Measurements from ENCODE around the gene PDLIM5.
"Not testable (repeated sequence)": the region's sequence is repeated elsewhere in the genome, so short reads cannot be mapped to it uniquely, and the experiment has no call there.

The PDLIM5 gene

GRCh38 chr4:94650690-94651089, 198.9 kb downstream of the PDLIM5 start:
- Histone ChIP-seq H3K27ac (ENCODE audit: low read depth, low read length) (no peak overlapping the region), H3K79me2 (ENCODE audit: control insufficient read depth, insufficient read depth, low read length) (no peaks in the 10 kb centered on the region), H3K4me2 (ENCODE audit: low read length) (no peak overlapping the region), H2BK5ac (ENCODE audit: low read length) (no peak overlapping the region), H4K5ac (ENCODE audit: low read length) (no peak overlapping the region), H3K4me1 (ENCODE audit: control insufficient read depth, low read depth, low read length) (no peaks in the 10 kb centered on the region), H3K18ac (ENCODE audit: low read length) (no peak overlapping the region), H3K23ac (ENCODE audit: low read length) (no peak overlapping the region), H2BK15ac (replicated peaks; ENCODE audit: low read depth) (no peak overlapping the region), H2AK5ac (ENCODE audit: low read length) (no peak overlapping the region), H3K4ac (ENCODE audit: low read depth, low read length) (no peak overlapping the region), H3K36me3 (ENCODE audit: control insufficient read depth, insufficient read depth, low read length) (no peaks in the 10 kb centered on the region), H3K79me1 (ENCODE audit: low read length) (no peaks in the 10 kb centered on the region), H3K4me3 (ENCODE audit: low read length) (no peak overlapping the region), H4K8ac (ENCODE audit: low read depth, low read length) (no peak overlapping the region), H3K9ac (ENCODE audit: low read length) (no peak overlapping the region), H3K27me3 (ENCODE audit: insufficient read depth, low read length, poor library complexity) (no peaks in the 10 kb centered on the region), H2BK120ac (ENCODE audit: low read depth, low read length) (no peak overlapping the region), H3K56ac (ENCODE audit: low read length) (no peak overlapping the region)
- DNase-seq: peak; percentile 40
- no CpG with 5 or more reads among the region's 3 CpGs for WGBS (ENCODE audit: extremely low coverage, insufficient coverage, low lambda C conversion rate)

DNA sequence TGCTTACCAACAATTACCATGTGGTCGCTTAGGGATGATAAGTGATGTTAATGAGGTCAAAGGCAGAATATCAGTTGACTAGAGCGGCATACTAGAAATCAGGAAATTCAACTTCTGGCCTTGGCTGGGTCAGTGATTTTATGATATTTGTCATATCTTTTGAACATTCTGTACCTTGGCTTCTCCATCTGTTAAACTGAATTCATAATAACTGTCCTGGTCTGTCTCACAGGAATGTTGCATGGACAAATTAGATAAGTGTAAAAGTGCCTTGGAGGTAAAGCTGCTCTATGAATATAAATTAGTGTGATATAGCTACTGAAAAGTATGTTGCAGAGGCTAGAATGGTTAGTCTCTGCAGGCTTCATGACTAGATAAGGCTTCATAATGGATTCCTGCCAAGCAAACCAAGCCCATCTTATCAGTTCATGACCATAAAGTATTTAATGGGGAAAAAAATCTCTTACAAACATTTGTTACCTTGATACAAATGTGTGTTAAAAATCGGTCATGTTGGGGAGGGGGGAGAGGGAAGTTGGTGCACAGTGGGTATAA, 201.4 kb downstream of the PDLIM5 start:
- H2BK15ac ChIP-seq (replicated peaks; ENCODE audit: low read depth): no peak overlapping the region
- H3K79me2 ChIP-seq (ENCODE audit: control insufficient read depth, insufficient read depth, low read length): no peaks in the 10 kb centered on the region
- no peak overlapping the region for H3K4me2 ChIP-seq (ENCODE audit: low read length)
- no CpG with 5 or more reads among the region's 3 CpGs for WGBS (ENCODE audit: extremely low coverage, insufficient coverage, low lambda C conversion rate)
- H3K23ac ChIP-seq (ENCODE audit: low read length): no peak overlapping the region
- H3K36me3 ChIP-seq (ENCODE audit: control insufficient read depth, insufficient read depth, low read length): no peaks in the 10 kb centered on the region
- H3K4me1 ChIP-seq (ENCODE audit: control insufficient read depth, low read depth, low read length): no peaks in the 10 kb centered on the region
- no peak overlapping the region for H4K8ac ChIP-seq (ENCODE audit: low read depth, low read length)
- H3K56ac ChIP-seq (ENCODE audit: low read length): no peak overlapping the region
- H3K4ac ChIP-seq (ENCODE audit: low read depth, low read length): no peak overlapping the region
- no peak overlapping the region for H3K9ac ChIP-seq (ENCODE audit: low read length)
- no peak overlapping the region for H2BK5ac ChIP-seq (ENCODE audit: low read length)
- no peak overlapping the region for H2BK120ac ChIP-seq (ENCODE audit: low read depth, low read length)
- H2AK5ac ChIP-seq (ENCODE audit: low read length): no peak overlapping the region
- DNase-seq: peak; percentile 12
- no peak overlapping the region for H3K27ac ChIP-seq (ENCODE audit: low read depth, low read length)
- H4K5ac ChIP-seq (ENCODE audit: low read length): no peak overlapping the region
- no peaks in the 10 kb centered on the region for H3K79me1 ChIP-seq (ENCODE audit: low read length)
- no peak overlapping the region for H3K4me3 ChIP-seq (ENCODE audit: low read length)
- no peak overlapping the region for H3K18ac ChIP-seq (ENCODE audit: low read length)
- no peaks in the 10 kb centered on the region for H3K27me3 ChIP-seq (ENCODE audit: insufficient read depth, low read length, poor library complexity)

DNA sequence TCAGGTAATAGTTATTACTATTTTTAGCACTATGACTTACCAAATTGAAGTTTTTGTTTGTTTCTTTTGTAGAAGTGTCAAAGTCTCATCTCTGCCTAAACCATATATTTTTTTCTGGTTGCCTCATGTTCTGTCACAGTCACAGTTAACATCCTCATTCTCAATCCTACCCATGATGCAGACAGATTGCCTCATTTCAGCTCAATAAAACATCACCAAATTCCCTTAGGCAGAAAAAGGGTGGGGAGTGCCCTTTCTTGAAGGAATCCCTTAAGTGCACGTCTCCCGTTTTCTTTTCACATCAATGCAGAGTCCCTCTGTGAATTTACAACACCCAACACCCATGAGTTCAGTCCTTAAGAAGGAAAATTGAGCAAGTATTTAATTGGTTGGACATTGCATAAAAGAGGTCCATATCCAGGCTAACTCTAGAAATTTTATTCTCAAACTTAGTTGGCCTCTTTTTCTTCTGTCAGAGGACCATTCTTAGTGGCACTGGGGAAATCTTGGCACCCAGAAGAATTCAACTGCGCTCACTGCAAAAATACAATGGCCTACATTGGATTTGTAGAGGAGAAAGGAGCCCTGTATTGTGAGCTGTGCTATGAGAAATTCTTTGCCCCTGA, 202.4 kb downstream of the PDLIM5 start:
- H2BK15ac ChIP-seq (replicated peaks; ENCODE audit: low read depth): no peak overlapping the region
- no peak overlapping the region for H4K5ac ChIP-seq (ENCODE audit: low read length)
- H3K79me1 ChIP-seq (ENCODE audit: low read length): no peaks in the 10 kb centered on the region
- no peak overlapping the region for H3K18ac ChIP-seq (ENCODE audit: low read length)
- H2BK5ac ChIP-seq (ENCODE audit: low read length): no peak overlapping the region
- no peak overlapping the region for H3K56ac ChIP-seq (ENCODE audit: low read length)
- peak; percentile 6 for DNase-seq
- H4K8ac ChIP-seq (ENCODE audit: low read depth, low read length): no peak overlapping the region
- H3K9ac ChIP-seq (ENCODE audit: low read length): no peak overlapping the region
- no peak overlapping the region for H3K4ac ChIP-seq (ENCODE audit: low read depth, low read length)
- H2AK5ac ChIP-seq (ENCODE audit: low read length): no peak overlapping the region
- H3K79me2 ChIP-seq (ENCODE audit: control insufficient read depth, insufficient read depth, low read length): no peaks in the 10 kb centered on the region
- no peak overlapping the region for H3K4me2 ChIP-seq (ENCODE audit: low read length)
- no peak overlapping the region for H3K4me3 ChIP-seq (ENCODE audit: low read length)
- no peaks in the 10 kb centered on the region for H3K27me3 ChIP-seq (ENCODE audit: insufficient read depth, low read length, poor library complexity)
- no peaks in the 10 kb centered on the region for H3K36me3 ChIP-seq (ENCODE audit: control insufficient read depth, insufficient read depth, low read length)
- WGBS (ENCODE audit: extremely low coverage, insufficient coverage, low lambda C conversion rate): no CpG with 5 or more reads among the region's 3 CpGs
- H3K23ac ChIP-seq (ENCODE audit: low read length): no peak overlapping the region
- no peak overlapping the region for H2BK120ac ChIP-seq (ENCODE audit: low read depth, low read length)
- no peaks in the 10 kb centered on the region for H3K4me1 ChIP-seq (ENCODE audit: control insufficient read depth, low read depth, low read length)
- H3K27ac ChIP-seq (ENCODE audit: low read depth, low read length): no peak overlapping the region

- no peak overlapping the region for H3K18ac ChIP-seq (ENCODE audit: low read length)
- no peak overlapping the region for H3K4ac ChIP-seq (ENCODE audit: low read depth, low read length)
- no peak overlapping the region for H2AK5ac ChIP-seq (ENCODE audit: low read length)
- H3K27me3 ChIP-seq (ENCODE audit: insufficient read depth, low read length, poor library complexity): no peaks in the 10 kb centered on the region
- DNase-seq: no peak
- H2BK120ac ChIP-seq (ENCODE audit: low read depth, low read length): no peak overlapping the region
- H3K36me3 ChIP-seq (ENCODE audit: control insufficient read depth, insufficient read depth, low read length): no peaks in the 10 kb centered on the region
- no peak overlapping the region for H2BK5ac ChIP-seq (ENCODE audit: low read length)
- H4K8ac ChIP-seq (ENCODE audit: low read depth, low read length): no peak overlapping the region
- no peaks in the 10 kb centered on the region for H3K4me1 ChIP-seq (ENCODE audit: control insufficient read depth, low read depth, low read length)
- H3K4me2 ChIP-seq (ENCODE audit: low read length): no peak overlapping the region
- H3K23ac ChIP-seq (ENCODE audit: low read length): no peak overlapping the region
- no peaks in the 10 kb centered on the region for H3K79me1 ChIP-seq (ENCODE audit: low read length)
- no peak overlapping the region for H3K56ac ChIP-seq (ENCODE audit: low read length)
- no peaks in the 10 kb centered on the region for H3K79me2 ChIP-seq (ENCODE audit: control insufficient read depth, insufficient read depth, low read length)
- no peak overlapping the region for H2BK15ac ChIP-seq (replicated peaks; ENCODE audit: low read depth)
- no peak overlapping the region for H4K5ac ChIP-seq (ENCODE audit: low read length)
- H3K27ac ChIP-seq (ENCODE audit: low read depth, low read length): no peak overlapping the region
- WGBS (ENCODE audit: extremely low coverage, insufficient coverage, low lambda C conversion rate): no CpG with 5 or more reads among the region's 3 CpGs
- no peak overlapping the region for H3K9ac ChIP-seq (ENCODE audit: low read length)
- no peak overlapping the region for H3K4me3 ChIP-seq (ENCODE audit: low read length)
Measured at GRCh38 chr4:94654714-94655113, 203.0 kb downstream of the PDLIM5 start.

DNA sequence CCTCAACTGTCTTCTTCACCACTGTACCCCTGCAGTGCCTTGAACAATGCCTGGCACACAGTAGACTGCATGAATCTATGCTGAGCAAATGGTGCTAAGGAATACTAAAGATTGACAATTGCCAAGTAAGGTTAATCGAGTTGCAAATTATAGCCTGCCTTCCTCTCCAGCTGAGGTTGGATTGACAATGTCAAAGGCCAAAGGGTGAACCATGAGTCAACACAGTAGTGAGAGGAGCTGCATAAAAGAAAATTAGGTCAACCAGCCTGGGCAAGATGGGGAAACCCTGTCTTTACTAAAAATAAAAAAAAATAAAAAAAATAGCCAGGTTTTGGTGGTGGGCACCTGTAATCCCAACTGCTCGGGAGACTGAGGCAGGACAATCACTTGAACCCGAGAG, 208.9 kb downstream of the PDLIM5 start:
- DNase-seq: no peak
- no CpG with 5 or more reads among the region's 3 CpGs for WGBS (ENCODE audit: extremely low coverage, insufficient coverage, low lambda C conversion rate)
- no peak overlapping the region for H3K18ac ChIP-seq (ENCODE audit: low read length)
- H3K27ac ChIP-seq (ENCODE audit: low read depth, low read length): no peak overlapping the region
- H3K9ac ChIP-seq (ENCODE audit: low read length): no peak overlapping the region
- no peak overlapping the region for H3K4ac ChIP-seq (ENCODE audit: low read depth, low read length)
- H3K27me3 ChIP-seq (ENCODE audit: insufficient read depth, low read length, poor library complexity): no peaks in the 10 kb centered on the region
- no peaks in the 10 kb centered on the region for H3K79me2 ChIP-seq (ENCODE audit: control insufficient read depth, insufficient read depth, low read length)
- H2AK5ac ChIP-seq (ENCODE audit: low read length): no peak overlapping the region
- H3K36me3 ChIP-seq (ENCODE audit: control insufficient read depth, insufficient read depth, low read length): no peaks in the 10 kb centered on the region
- no peak overlapping the region for H2BK120ac ChIP-seq (ENCODE audit: low read depth, low read length)
- H3K4me3 ChIP-seq (ENCODE audit: low read length): no peak overlapping the region
- H3K56ac ChIP-seq (ENCODE audit: low read length): no peak overlapping the region
- no peak overlapping the region for H3K4me2 ChIP-seq (ENCODE audit: low read length)
- no peak overlapping the region for H3K23ac ChIP-seq (ENCODE audit: low read length)
- no peak overlapping the region for H4K8ac ChIP-seq (ENCODE audit: low read depth, low read length)
- H2BK15ac ChIP-seq (replicated peaks; ENCODE audit: low read depth): no peak overlapping the region
- H3K79me1 ChIP-seq (ENCODE audit: low read length): no peaks in the 10 kb centered on the region
- H4K5ac ChIP-seq (ENCODE audit: low read length): no peak overlapping the region
- no peak overlapping the region for H2BK5ac ChIP-seq (ENCODE audit: low read length)
- no peaks in the 10 kb centered on the region for H3K4me1 ChIP-seq (ENCODE audit: control insufficient read depth, low read depth, low read length)

GRCh38 chr4:94665021-94665420, 213.3 kb downstream of the PDLIM5 start:
- not testable (repeated sequence) for H3K27me3 ChIP-seq (ENCODE audit: insufficient read depth, low read length, poor library complexity); H3K4ac ChIP-seq (ENCODE audit: low read depth, low read length); H2BK15ac ChIP-seq (replicated peaks; ENCODE audit: low read depth); H3K79me1 ChIP-seq (ENCODE audit: low read length); H4K8ac ChIP-seq (ENCODE audit: low read depth, low read length); H3K4me1 ChIP-seq (ENCODE audit: control insufficient read depth, low read depth, low read length); H3K18ac ChIP-seq (ENCODE audit: low read length); H4K5ac ChIP-seq (ENCODE audit: low read length); H3K23ac ChIP-seq (ENCODE audit: low read length); DNase-seq; H3K9ac ChIP-seq (ENCODE audit: low read length); H3K36me3 ChIP-seq (ENCODE audit: control insufficient read depth, insufficient read depth, low read length); H3K79me2 ChIP-seq (ENCODE audit: control insufficient read depth, insufficient read depth, low read length); H3K4me2 ChIP-seq (ENCODE audit: low read length); H2BK120ac ChIP-seq (ENCODE audit: low read depth, low read length); H2BK5ac ChIP-seq (ENCODE audit: low read length); H3K56ac ChIP-seq (ENCODE audit: low read length); H3K27ac ChIP-seq (ENCODE audit: low read depth, low read length); H2AK5ac ChIP-seq (ENCODE audit: low read length); H3K4me3 ChIP-seq (ENCODE audit: low read length)
- no CpG with 5 or more reads among the region's 5 CpGs for WGBS (ENCODE audit: extremely low coverage, insufficient coverage, low lambda C conversion rate)
